OCI-LY3 (cell line): Measurements from ENCODE around the gene CHD5.

ENCODE experiments used
- H2AFZ ChIP-seq: fragments of 200-600, 300-600 bp; shearing (Covaris generic); 2 replicates; pipeline ENCODE4 v1.6.0; 2014; ENCODE audit warnings: antibody characterized with exemption, low read depth, low read length
- H3K27ac ChIP-seq: fragments of 200-600, 300-600 bp; sonication (generic); 2 replicates; pipeline ENCODE4 v1.5.1; 2014; ENCODE audit warnings: mild to moderate bottlenecking, low read length, moderate library complexity, mixed read lengths
- H3K27me3 ChIP-seq: fragments of 200-600, 300-600 bp; sonication (generic); 2 replicates; pipeline ENCODE4 v1.6.1; 2014; ENCODE audit warnings: low read depth, low read length, mixed read lengths
- H3K36me3 ChIP-seq: fragments of 200-600, 300-600 bp; sonication (generic); replicated peaks from 2 replicates; pipeline ENCODE3; 2014; ENCODE audit warnings: low read depth, low read length, mixed read lengths
- H3K4me1 ChIP-seq: fragments of 300-600, 200-600 bp; sonication (generic); 2 replicates; pipeline ENCODE4 v1.6.1; 2014; ENCODE audit warnings: low read length, mixed read lengths
- H3K4me2 ChIP-seq: fragments of 200-600, 300-600 bp; sonication (generic); 2 replicates; pipeline ENCODE4 v1.6.1; 2014; ENCODE audit warnings: low read length, mixed read lengths
- H3K4me3 ChIP-seq: fragments of 300-600, 200-600 bp; sonication (generic); 2 replicates; pipeline ENCODE4 v1.5.1; 2014; ENCODE audit warnings: antibody characterized with exemption, mild to moderate bottlenecking, low read length, moderate library complexity
- H3K79me2 ChIP-seq: fragments of 300-600, 200-600 bp; shearing (Covaris generic); 2 replicates; pipeline ENCODE4 v1.6.1; 2014; ENCODE audit warnings: mild to moderate bottlenecking, low read length, mixed read lengths
- H3K9ac ChIP-seq: fragments of 300-600, 200-600 bp; shearing (Covaris generic); 2 replicates; pipeline ENCODE4 v1.6.0; 2014; ENCODE audit warnings: mild to moderate bottlenecking, low read length, moderate library complexity
- H3K9me3 ChIP-seq: fragments of 200-600, 300-600 bp; shearing (Covaris generic); 2 replicates; pipeline ENCODE4 v1.6.1; 2014; ENCODE audit warnings: low read length, mixed read lengths; ENCODE audit not compliant: insufficient read depth
- H4K20me1 ChIP-seq: fragments of 200-600, 300-600 bp; sonication (generic); 2 replicates; pipeline ENCODE4 v1.6.1; 2016; ENCODE audit warnings: low read length, mixed read lengths; ENCODE audit not compliant: insufficient read depth
- EZH2phosphoT487 ChIP-seq: fragments of 200-600 bp; shearing (Covaris generic); IDR thresholded peaks from 2 replicates; pipeline ENCODE4 v1.6.1; 2018; ENCODE audit warnings: antibody characterized with exemption, mixed run types, low read depth
- TF ChIP-seq, protein P1 (sequence below): fragments of 200-600, 300-600 bp; sonication (generic); IDR thresholded peaks from 2 replicates; pipeline ENCODE4 v1.5.1; 2014; ENCODE audit warnings: antibody characterized with exemption, low read length, low read depth

The CHD5 gene

GRCh38 chr1:6140413-6140812 is 39.7 kb downstream of the CHD5 start:
- Histone ChIP-seq H3K4me1 (peaks cover 5% of the 10 kb centered on the region), H3K27me3 (no peaks in the 10 kb centered on the region), H3K9me3 (no peaks in the 10 kb centered on the region), H3K79me2 (no peaks in the 10 kb centered on the region), H3K9ac (no peak overlapping the region), H2AFZ (no peak overlapping the region), H3K36me3 (no peaks in the 10 kb centered on the region), H3K27ac (no peak overlapping the region), H3K4me2 (no peak overlapping the region), H3K4me3 (no peak overlapping the region), H4K20me1 (no peaks in the 10 kb centered on the region)
- TF ChIP-seq EZH2phosphoT487, result no peak
- TF ChIP-seq, protein P1, sequence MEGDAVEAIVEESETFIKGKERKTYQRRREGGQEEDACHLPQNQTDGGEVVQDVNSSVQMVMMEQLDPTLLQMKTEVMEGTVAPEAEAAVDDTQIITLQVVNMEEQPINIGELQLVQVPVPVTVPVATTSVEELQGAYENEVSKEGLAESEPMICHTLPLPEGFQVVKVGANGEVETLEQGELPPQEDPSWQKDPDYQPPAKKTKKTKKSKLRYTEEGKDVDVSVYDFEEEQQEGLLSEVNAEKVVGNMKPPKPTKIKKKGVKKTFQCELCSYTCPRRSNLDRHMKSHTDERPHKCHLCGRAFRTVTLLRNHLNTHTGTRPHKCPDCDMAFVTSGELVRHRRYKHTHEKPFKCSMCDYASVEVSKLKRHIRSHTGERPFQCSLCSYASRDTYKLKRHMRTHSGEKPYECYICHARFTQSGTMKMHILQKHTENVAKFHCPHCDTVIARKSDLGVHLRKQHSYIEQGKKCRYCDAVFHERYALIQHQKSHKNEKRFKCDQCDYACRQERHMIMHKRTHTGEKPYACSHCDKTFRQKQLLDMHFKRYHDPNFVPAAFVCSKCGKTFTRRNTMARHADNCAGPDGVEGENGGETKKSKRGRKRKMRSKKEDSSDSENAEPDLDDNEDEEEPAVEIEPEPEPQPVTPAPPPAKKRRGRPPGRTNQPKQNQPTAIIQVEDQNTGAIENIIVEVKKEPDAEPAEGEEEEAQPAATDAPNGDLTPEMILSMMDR, result no peak

- no peak overlapping the region for H3K9ac ChIP-seq
- H3K4me1 ChIP-seq, result peaks cover 5% of the 10 kb centered on the region
- H4K20me1 ChIP-seq, result no peaks in the 10 kb centered on the region
- no peak overlapping the region for H2AFZ ChIP-seq
- H3K27ac ChIP-seq, result no peak overlapping the region
- no peaks in the 10 kb centered on the region for H3K79me2 ChIP-seq
- no peaks in the 10 kb centered on the region for H3K9me3 ChIP-seq
- H3K4me2 ChIP-seq, result no peak overlapping the region
- TF ChIP-seq, protein P1, result no peak
- no peak for TF ChIP-seq EZH2phosphoT487
- no peak overlapping the region for H3K4me3 ChIP-seq
- no peaks in the 10 kb centered on the region for H3K36me3 ChIP-seq
- no peaks in the 10 kb centered on the region for H3K27me3 ChIP-seq
Observed at GRCh38 chr1:6137758-6138157, 42.4 kb downstream of the CHD5 start.

GRCh38 chr1:6136516-6137220 is 43.5 kb downstream of the CHD5 start:
- Histone ChIP-seq H2AFZ (no peak overlapping the region), H3K79me2 (no peaks in the 10 kb centered on the region), H3K9ac (no peak overlapping the region), H3K27ac (no peak overlapping the region), H3K27me3 (no peaks in the 10 kb centered on the region), H4K20me1 (no peaks in the 10 kb centered on the region), H3K9me3 (no peaks in the 10 kb centered on the region), H3K4me1 (peaks cover 2% of the 10 kb centered on the region), H3K4me2 (no peak overlapping the region), H3K36me3 (no peaks in the 10 kb centered on the region), H3K4me3 (no peak overlapping the region)
- no peak for TF ChIP-seq EZH2phosphoT487
- TF ChIP-seq, protein P1, result no peak

- TF ChIP-seq EZH2phosphoT487, result no peak
- TF ChIP-seq, protein P1, result no peak
- Histone ChIP-seq H4K20me1 (no peaks in the 10 kb centered on the region), H3K4me3 (no peak overlapping the region), H3K9me3 (no peaks in the 10 kb centered on the region), H3K79me2 (no peaks in the 10 kb centered on the region), H2AFZ (no peak overlapping the region), H3K4me1 (no peaks in the 10 kb centered on the region), H3K27ac (no peak overlapping the region), H3K36me3 (no peaks in the 10 kb centered on the region), H3K9ac (no peak overlapping the region), H3K4me2 (no peak overlapping the region), H3K27me3 (no peaks in the 10 kb centered on the region)
Observed at GRCh38 chr1:6134741-6135510, 45.2 kb downstream of the CHD5 start.
